GM19240 (cell line): ENCODE data around the gene DNAH17.

Source experiments
- DNase-seq: peaks from one replicate; pipeline ENCODE4 v3.0.0; 2011; ENCODE audit warnings: low spot score; ENCODE audit not compliant: insufficient read length

Gene DNAH17

DNA sequence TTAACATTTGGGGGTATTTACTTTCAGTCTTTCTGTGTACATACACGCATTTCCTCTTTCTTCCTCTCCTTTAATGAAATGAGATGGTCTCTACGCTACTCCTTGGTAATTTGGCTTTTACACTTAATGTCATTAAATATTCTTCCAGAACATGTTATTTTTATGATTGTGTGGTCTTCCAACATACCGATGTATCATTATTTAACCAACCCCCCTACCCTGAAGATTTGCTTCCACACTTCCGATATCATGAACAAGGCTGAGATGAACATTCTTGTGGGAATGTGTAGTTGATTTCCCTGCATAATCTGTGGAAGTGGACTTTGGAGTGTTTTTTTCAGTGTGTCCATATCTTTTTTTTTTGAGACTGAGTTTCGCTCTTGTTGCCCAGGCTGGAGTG, 201.0 kb downstream of the DNAH17 start:
- no peak for DNase-seq

DNA sequence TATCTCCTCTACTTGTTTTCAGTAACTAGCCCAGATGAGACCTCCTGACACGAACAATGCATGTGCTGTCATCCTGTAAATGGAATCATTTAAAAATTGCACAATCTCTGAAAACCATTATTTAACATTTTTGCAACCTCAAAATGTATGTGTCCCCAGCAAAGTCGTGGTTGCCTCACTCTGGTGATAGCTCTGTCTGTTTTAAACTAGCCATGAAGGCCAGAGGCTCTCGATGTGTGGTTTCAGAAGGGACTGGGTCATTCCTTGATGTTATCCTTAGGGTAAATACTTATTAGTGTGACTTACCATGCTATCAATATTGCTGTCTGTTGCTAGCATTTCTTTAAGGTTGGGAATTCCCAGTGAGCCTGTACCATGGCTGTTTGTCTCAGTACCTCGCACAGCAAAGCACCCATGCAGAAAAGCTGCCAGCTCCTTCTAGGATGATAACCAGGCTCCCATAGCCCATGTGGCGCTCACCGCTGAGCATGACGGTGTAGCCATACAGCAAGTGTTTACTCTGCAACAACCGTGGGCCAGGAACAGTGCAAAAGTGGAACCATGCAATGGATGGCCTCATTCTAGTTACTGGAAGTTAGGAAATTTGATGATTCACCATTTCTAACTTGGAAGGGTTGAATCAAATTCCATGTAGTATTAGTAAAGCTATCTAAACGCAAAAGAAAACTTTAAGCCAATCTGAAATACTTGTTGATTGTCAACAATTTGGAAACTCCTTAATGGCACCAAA, 201.6 kb downstream of the DNAH17 start:
- no peak for DNase-seq

DNA sequence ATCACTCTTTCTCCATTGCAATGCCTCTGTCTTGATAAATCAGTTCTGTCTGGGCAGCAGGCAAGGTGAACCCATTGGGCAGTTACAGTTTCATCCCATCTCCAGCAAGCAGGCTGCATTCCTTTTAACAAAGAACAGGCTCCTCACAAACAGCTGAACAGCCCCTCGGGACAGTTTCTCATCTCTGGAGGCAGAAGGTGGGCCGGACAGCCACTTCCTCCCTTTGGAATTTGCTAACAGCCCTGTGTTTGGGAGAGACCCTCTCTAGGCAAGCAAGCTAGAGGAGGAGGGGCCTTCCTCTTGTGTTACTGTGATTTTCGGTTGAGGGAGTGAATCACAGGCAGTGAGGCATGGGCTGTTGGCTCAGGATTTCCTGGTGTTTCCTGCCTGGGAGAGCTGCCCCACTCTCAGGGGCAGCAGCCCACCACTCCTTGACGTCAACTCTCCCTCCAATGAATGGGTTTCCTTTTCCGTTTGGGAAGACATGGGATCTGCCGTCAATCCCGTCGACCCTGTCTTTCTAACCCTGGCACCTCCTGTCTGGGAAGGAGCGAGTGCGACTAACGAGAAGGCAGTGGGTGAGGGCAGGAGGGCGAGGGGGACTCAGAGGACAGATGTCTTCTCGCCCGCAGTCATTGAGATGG, 202.4 kb downstream of the DNAH17 start:
- DNase-seq: no peak

DNA sequence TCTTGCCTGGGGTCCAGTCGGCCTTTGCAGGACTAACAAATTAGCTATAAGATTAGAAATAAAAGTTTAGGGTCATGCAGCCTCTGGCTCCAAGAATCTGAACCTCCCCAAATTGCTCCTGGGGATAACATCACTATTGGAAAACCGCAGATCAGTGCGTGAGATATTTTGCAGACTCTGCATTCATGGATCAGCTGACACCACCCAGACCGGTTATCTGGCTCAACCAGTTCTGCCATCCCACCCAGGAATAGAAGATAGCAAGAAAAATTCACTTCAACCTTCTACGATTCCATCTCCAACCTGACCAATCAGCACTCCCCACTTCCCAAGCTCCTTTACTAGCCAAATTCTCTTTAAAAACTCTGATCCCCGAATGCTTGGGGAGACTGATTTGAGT, 203.0 kb downstream of the DNAH17 start:
- DNase-seq: no peak
